WTC11 (cell line): ENCODE data around the gene NAALADL2. TPM values are rescaled to one million over a fixed set of nuclear protein-coding genes. Genes with fewer than 3 reads are reported as not detected.

Source experiments
- ATAC-seq: fragments of 200-7000 bp; cut with Tn5 transposase; 2 replicates; pipeline ENCODE4 v1.10.0; 2021; ENCODE audit warnings: mild to moderate bottlenecking, moderate library complexity
- CTCF ChIA-PET: fragments of 300-600 bp; sonication (Branson Sonifier 250); formaldehyde crosslinking; loops from one replicate; lab custom pipeline; 2021; ENCODE audit warnings: antibody characterized with exemption; lab: Charles Lee
- POLR2A ChIA-PET: fragments of 350-600 bp; sonication (Branson Sonifier 250); formaldehyde crosslinking; loops from one replicate; lab custom pipeline; 2021; ENCODE audit warnings: antibody characterized with exemption; lab: Charles Lee
- DNase-seq: peaks from one replicate; pipeline ENCODE4 v3.0.0; 2021; ENCODE audit warnings: low spot score
- H3K27ac Mint-ChIP-seq: 2 replicates; pipeline ENCODE4 v1.8.0; 2021; ENCODE audit warnings: mixed read lengths
- H3K27me3 Mint-ChIP-seq: 2 replicates; pipeline ENCODE4 v1.8.0; 2021; ENCODE audit warnings: low read depth, mild to moderate bottlenecking, moderate library complexity, mixed read lengths
- H3K36me3 Mint-ChIP-seq: 2 replicates; pipeline ENCODE4 v1.8.0; 2021; ENCODE audit warnings: mixed read lengths
- H3K4me1 Mint-ChIP-seq: 2 replicates; pipeline ENCODE4 v1.8.0; 2022; ENCODE audit warnings: mixed read lengths
- H3K4me3 Mint-ChIP-seq: 2 replicates; pipeline ENCODE4 v1.8.0; 2021; ENCODE audit warnings: mild to moderate bottlenecking, moderate library complexity, mixed read lengths
- H3K9me3 Mint-ChIP-seq: 2 replicates; pipeline ENCODE4 v1.8.0; 2021; ENCODE audit warnings: mixed read lengths
- AR ChIP-seq: fragments of 250-450 bp; sonication (Bioruptor Pico); IDR thresholded peaks from 2 replicates; pipeline ENCODE4 v1.9.0; 2021; ENCODE audit warnings: mild to moderate bottlenecking
- CBFB ChIP-seq: sonication (generic); formaldehyde crosslinking; IDR thresholded peaks from 2 replicates; pipeline ENCODE4 v1.8.1; 2022; ENCODE audit warnings: mild to moderate bottlenecking, low read depth, missing genetic modification reagents
- CREB1 ChIP-seq: sonication (generic); formaldehyde crosslinking; IDR thresholded peaks from 2 replicates; pipeline ENCODE4 v1.8.0; 2023; ENCODE audit warnings: mild to moderate bottlenecking, missing genetic modification reagents
- E2F5 ChIP-seq: sonication (generic); formaldehyde crosslinking; IDR thresholded peaks from 2 replicates; pipeline ENCODE4 v1.8.1; 2022; ENCODE audit warnings: mild to moderate bottlenecking, moderate library complexity, missing genetic modification reagents
- FOXK1 ChIP-seq: sonication (generic); formaldehyde crosslinking; IDR thresholded peaks from 2 replicates; pipeline ENCODE4 v1.8.0; 2022; ENCODE audit warnings: mild to moderate bottlenecking, moderate library complexity, missing genetic modification reagents
- FOXP1 ChIP-seq: sonication (generic); formaldehyde crosslinking; IDR thresholded peaks from 2 replicates; pipeline ENCODE4 v1.8.0; 2022; ENCODE audit warnings: missing genetic modification reagents, mild to moderate bottlenecking, moderate library complexity, borderline replicate concordance
- HMGA2 ChIP-seq: fragments of 250-450 bp; sonication (Bioruptor Pico); IDR thresholded peaks from 2 replicates; pipeline ENCODE4 v1.4.0; 2021; ENCODE audit warnings: mild to moderate bottlenecking, moderate library complexity
- NFE2L1 ChIP-seq: sonication (generic); formaldehyde crosslinking; IDR thresholded peaks from 2 replicates; pipeline ENCODE4 v1.8.1; 2023; ENCODE audit warnings: missing genetic modification reagents
- OVOL2 ChIP-seq: fragments of 250-450 bp; sonication (Bioruptor Pico); IDR thresholded peaks from 2 replicates; pipeline ENCODE4 v1.9.0; 2021; ENCODE audit warnings: mild to moderate bottlenecking, borderline replicate concordance
- RELA ChIP-seq: sonication (generic); formaldehyde crosslinking; IDR thresholded peaks from 2 replicates; pipeline ENCODE4 v1.8.1; 2022; ENCODE audit warnings: missing genetic modification reagents, mild to moderate bottlenecking, borderline replicate concordance
- SMAD3 ChIP-seq: sonication (generic); formaldehyde crosslinking; IDR thresholded peaks from 2 replicates; pipeline ENCODE4 v1.8.0; 2022; ENCODE audit warnings: missing genetic modification reagents, mild to moderate bottlenecking, borderline replicate concordance
- TCF7 ChIP-seq: sonication (generic); formaldehyde crosslinking; IDR thresholded peaks from 2 replicates; pipeline ENCODE4 v1.8.0; 2022; ENCODE audit warnings: mild to moderate bottlenecking, low read depth, missing genetic modification reagents, moderate library complexity
- ZNF138 ChIP-seq: sonication (generic); formaldehyde crosslinking; conservative IDR thresholded peaks from 2 replicates; pipeline ENCODE4 v1.8.1; 2022; ENCODE audit warnings: mild to moderate bottlenecking, moderate library complexity, missing genetic modification reagents
- ZNF423 ChIP-seq: fragments of 250-450 bp; sonication (Bioruptor Pico); IDR thresholded peaks from 2 replicates; pipeline ENCODE4 v2.1.2; 2022; ENCODE audit warnings: mild to moderate bottlenecking, moderate library complexity
- total RNA-seq: library from RNA; stranded (reverse); gene quantifications from 3 replicates; pipeline ENCODE4 v1.2.3, GENCODE V29; 2021
- TF ChIP-seq, protein P1 (sequence below): sonication (generic); formaldehyde crosslinking; IDR thresholded peaks from 2 replicates; pipeline ENCODE4 v1.8.1; 2023; ENCODE audit warnings: mild to moderate bottlenecking, missing genetic modification reagents
- TF ChIP-seq, protein P2 (sequence below): sonication (generic); formaldehyde crosslinking; IDR thresholded peaks from 2 replicates; pipeline ENCODE4 v1.8.1; 2022; ENCODE audit warnings: low read depth, mild to moderate bottlenecking, moderate library complexity, missing genetic modification reagents, borderline replicate concordance
- TF ChIP-seq, protein P3 (sequence below): fragments of 250-450 bp; sonication (Bioruptor Pico); conservative IDR thresholded peaks from 2 replicates; pipeline ENCODE4 v1.9.0; 2021; ENCODE audit warnings: mild to moderate bottlenecking

The NAALADL2 gene
- total RNA-seq, 1 experiment from 2014 or later = 1.2 TPM

DNA sequence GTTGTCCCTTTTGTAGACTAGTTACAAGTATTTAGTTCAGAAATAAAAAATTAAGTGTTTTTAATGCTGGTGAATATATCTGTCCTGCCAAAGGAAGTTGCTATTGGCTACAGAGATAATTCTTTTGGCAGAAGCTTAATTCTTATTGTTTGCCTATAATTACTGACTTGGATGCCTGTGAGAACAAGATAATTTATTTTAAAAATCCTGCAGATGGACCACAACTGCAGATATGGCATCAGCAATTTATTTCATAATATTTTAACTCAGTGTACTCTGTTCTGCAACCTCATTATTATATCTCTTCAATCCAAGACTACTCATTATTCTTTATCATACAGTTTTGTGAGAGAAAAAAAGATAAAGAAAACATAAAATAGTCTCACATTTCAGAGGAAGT, 789.8 kb downstream of the NAALADL2 start:
- ATAC-seq (no peak), DNase-seq (no peak)
- no peaks in the 10 kb centered on the region for H3K36me3 Mint-ChIP-seq
- no peaks in the 10 kb centered on the region for H3K27me3 Mint-ChIP-seq
- H3K27ac Mint-ChIP-seq = no peak overlapping the region
- H3K9me3 Mint-ChIP-seq = no peaks in the 10 kb centered on the region
- H3K4me1 Mint-ChIP-seq = no peaks in the 10 kb centered on the region
- ChIA-PET CTCF (no interaction called here), POLR2A (interaction anchor here (0.7 kb wide), 1 partner anchor 96 kb away, joined by 3 read pairs; no protein-coding TSS in a partner anchor)
- no peak overlapping the region for H3K4me3 Mint-ChIP-seq
- no peak for TF ChIP-seq CBFB (CRISPR knock-in tag)
- TF ChIP-seq ZNF423 (CRISPR knock-in tag) = no peak
- TF ChIP-seq FOXK1 (CRISPR knock-in tag) = no peak
- TF ChIP-seq, protein P1, sequence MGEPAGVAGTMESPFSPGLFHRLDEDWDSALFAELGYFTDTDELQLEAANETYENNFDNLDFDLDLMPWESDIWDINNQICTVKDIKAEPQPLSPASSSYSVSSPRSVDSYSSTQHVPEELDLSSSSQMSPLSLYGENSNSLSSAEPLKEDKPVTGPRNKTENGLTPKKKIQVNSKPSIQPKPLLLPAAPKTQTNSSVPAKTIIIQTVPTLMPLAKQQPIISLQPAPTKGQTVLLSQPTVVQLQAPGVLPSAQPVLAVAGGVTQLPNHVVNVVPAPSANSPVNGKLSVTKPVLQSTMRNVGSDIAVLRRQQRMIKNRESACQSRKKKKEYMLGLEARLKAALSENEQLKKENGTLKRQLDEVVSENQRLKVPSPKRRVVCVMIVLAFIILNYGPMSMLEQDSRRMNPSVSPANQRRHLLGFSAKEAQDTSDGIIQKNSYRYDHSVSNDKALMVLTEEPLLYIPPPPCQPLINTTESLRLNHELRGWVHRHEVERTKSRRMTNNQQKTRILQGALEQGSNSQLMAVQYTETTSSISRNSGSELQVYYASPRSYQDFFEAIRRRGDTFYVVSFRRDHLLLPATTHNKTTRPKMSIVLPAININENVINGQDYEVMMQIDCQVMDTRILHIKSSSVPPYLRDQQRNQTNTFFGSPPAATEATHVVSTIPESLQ (CRISPR knock-in tag) = no peak
- TF ChIP-seq TCF7 = no peak
- TF ChIP-seq CREB1 (CRISPR knock-in tag) = no peak
- TF ChIP-seq, protein P2, sequence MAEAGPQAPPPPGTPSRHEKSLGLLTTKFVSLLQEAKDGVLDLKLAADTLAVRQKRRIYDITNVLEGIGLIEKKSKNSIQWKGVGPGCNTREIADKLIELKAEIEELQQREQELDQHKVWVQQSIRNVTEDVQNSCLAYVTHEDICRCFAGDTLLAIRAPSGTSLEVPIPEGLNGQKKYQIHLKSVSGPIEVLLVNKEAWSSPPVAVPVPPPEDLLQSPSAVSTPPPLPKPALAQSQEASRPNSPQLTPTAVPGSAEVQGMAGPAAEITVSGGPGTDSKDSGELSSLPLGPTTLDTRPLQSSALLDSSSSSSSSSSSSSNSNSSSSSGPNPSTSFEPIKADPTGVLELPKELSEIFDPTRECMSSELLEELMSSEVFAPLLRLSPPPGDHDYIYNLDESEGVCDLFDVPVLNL (CRISPR knock-in tag) = no peak
- TF ChIP-seq, all 79 proteins: peak for 0

- DNase-seq = no peak
- ChIA-PET CTCF (no interaction called here), POLR2A (no interaction called here)
- no peak overlapping the region for H3K27ac Mint-ChIP-seq
- no peaks in the 10 kb centered on the region for H3K36me3 Mint-ChIP-seq
- H3K4me3 Mint-ChIP-seq = no peak overlapping the region
- ATAC-seq = no peak
- no peaks in the 10 kb centered on the region for H3K4me1 Mint-ChIP-seq
- H3K27me3 Mint-ChIP-seq = no peaks in the 10 kb centered on the region
- TF ChIP-seq ZNF138 (CRISPR knock-in tag) (no peak), SMAD3 (CRISPR knock-in tag) (no peak)
- no peaks in the 10 kb centered on the region for H3K9me3 Mint-ChIP-seq
These were observed 792.6 kb downstream of the NAALADL2 start for GRCh38 chr3:175651716-175652115.

- TF ChIP-seq FOXP1 (CRISPR knock-in tag) (no peak), HMGA2 (CRISPR knock-in tag) (peak; percentile 44; the same call in 1 of the 2 replicates)
- ATAC-seq = no peak
- POLR2A ChIA-PET = no interaction called here
- Mint-ChIP-seq H3K36me3 (no peaks in the 10 kb centered on the region), H3K4me3 (no peak overlapping the region), H3K4me1 (no peaks in the 10 kb centered on the region), H3K27me3 (no peaks in the 10 kb centered on the region), H3K9me3 (no peaks in the 10 kb centered on the region), H3K27ac (no peak overlapping the region)
- CTCF ChIA-PET = no interaction called here
- DNase-seq = no peak
These were observed 796.2 kb downstream of the NAALADL2 start for GRCh38 chr3:175655351-175655750.

DNA sequence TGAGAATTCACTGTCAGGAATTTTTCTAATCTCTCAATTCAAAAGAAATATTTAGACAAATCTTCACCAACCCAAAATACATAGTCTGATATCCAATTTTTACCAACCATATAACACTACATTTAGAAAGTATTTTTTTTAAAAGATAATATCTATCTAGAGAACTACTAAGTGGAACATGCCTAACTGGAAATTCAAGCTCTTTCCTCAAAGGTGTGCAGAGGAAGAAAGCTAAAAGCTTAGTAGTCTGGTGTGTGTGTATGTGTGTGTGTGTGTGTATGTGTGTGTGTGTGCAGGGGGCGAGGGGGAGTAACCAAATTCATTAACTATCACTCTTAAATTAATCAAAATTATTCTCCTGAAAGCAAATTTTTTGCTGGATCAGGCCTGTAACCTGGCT, 797.3 kb downstream of the NAALADL2 start:
- H3K9me3 Mint-ChIP-seq = no peaks in the 10 kb centered on the region
- CTCF ChIA-PET = no interaction called here
- no peak overlapping the region for H3K4me3 Mint-ChIP-seq
- H3K36me3 Mint-ChIP-seq = no peaks in the 10 kb centered on the region
- DNase-seq (no peak), ATAC-seq (no peak)
- no peaks in the 10 kb centered on the region for H3K27me3 Mint-ChIP-seq
- H3K4me1 Mint-ChIP-seq = no peaks in the 10 kb centered on the region
- POLR2A ChIA-PET = no interaction called here
- TF ChIP-seq OVOL2 (CRISPR knock-in tag) = no peak
- TF ChIP-seq ZNF423 (CRISPR knock-in tag) = no peak
- TF ChIP-seq RELA = no peak
- no peak overlapping the region for H3K27ac Mint-ChIP-seq

DNA sequence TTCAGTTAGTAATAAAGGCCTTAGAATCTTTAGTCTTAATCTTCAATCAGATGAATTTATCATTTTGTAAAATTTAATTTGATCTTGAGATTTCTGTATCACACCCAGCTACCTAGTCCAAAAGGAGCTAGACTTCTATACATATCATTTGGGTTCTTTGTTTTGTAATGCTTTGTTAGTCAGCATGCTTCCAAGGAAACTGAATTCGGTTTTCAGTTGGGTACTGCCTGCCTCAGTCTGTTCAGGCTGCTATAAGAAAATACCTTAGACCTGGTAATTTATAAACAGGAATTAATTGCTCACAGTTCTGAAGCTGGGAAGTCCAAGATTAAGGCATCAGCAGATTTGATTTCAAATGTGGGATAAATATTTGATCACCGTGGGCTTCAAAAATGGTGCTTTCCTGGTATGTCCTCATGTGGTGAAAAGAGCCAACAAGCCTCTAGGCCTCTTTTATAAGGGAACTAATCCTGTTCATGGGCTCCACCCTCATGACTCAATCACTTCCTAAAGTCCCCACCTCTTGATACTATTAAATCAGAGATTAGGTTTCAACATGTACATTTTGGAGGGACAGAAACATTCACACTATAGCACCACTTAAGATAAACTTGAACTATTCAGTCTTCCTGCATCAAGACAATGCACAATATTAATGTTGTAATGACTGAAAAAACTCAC, 800.7 kb downstream of the NAALADL2 start:
- Mint-ChIP-seq H3K27ac (no peak overlapping the region), H3K4me3 (no peak overlapping the region), H3K27me3 (no peaks in the 10 kb centered on the region), H3K9me3 (no peaks in the 10 kb centered on the region), H3K36me3 (no peaks in the 10 kb centered on the region), H3K4me1 (no peaks in the 10 kb centered on the region)
- ATAC-seq = 0 out of 2 replicates have a peak, but pooled peaks have one; percentile 38
- DNase-seq = no peak
- ChIA-PET CTCF (no interaction called here), POLR2A (no interaction called here)
- TF ChIP-seq, protein P3, sequence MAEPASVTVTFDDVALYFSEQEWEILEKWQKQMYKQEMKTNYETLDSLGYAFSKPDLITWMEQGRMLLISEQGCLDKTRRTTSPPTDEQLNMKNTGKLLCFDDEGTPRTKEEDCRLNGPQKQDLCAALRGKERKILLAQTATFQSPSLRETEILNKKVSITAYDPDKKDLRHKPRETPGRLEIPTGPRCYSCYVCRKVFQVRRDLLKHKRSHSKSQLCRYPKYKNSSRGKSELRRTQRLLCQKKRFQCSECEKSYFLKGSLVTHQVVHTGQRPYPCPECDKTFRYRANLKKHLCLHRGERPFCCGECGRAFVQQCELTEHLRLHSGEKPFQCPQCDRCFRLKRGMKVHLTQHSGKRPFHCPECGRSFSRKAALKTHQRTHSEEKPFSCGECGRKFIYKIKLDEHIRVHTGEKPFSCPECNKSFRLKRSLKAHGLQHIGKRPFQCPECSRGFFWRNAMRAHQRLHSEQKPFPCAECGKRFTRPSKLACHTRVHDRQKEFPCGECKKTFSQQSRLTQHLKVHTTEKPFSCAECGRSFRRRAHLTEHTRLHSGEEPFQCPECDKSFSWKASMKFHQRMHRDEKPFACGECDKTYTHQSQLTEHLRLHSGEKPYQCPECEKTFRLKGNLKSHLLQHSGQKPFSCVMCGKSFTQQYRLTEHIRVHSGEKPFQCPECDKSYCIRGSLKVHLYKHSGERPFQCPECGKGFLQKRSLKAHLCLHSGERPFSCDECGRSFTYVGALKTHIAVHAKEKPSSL (CRISPR knock-in tag) = no peak
- TF ChIP-seq NFE2L1 (CRISPR knock-in tag) = no peak
- TF ChIP-seq AR (CRISPR knock-in tag) = no peak
- TF ChIP-seq CBFB (CRISPR knock-in tag) = no peak
- TF ChIP-seq E2F5 = no peak
